HUES64 (cell line): ENCODE measurements around the gene IGFBPL1.

ENCODE experiments used
- H3K27ac ChIP-seq: 2 replicates; pipeline ENCODE4 v1.7.0; 2013; ENCODE audit warnings: low read depth, low read length, inconsistent platforms
- H3K27me3 ChIP-seq: 2 replicates; pipeline ENCODE4 v1.6.1; 2013; ENCODE audit warnings: mild to moderate bottlenecking, low read length; ENCODE audit not compliant: insufficient read depth
- H3K36me3 ChIP-seq: 2 replicates; pipeline ENCODE4 v1.6.1; 2013; ENCODE audit warnings: mild to moderate bottlenecking, low read length; ENCODE audit not compliant: insufficient read depth
- H3K4me1 ChIP-seq: 2 replicates; pipeline ENCODE4 v1.6.1; 2013; ENCODE audit warnings: mild to moderate bottlenecking, low read length, moderate library complexity; ENCODE audit not compliant: insufficient read depth
- H3K4me3 ChIP-seq: 2 replicates; pipeline ENCODE4 v1.5.1; 2013; ENCODE audit warnings: mild to moderate bottlenecking, low read length, moderate library complexity
- H3K9ac ChIP-seq: 2 replicates; pipeline ENCODE4 v1.6.1; 2013; ENCODE audit warnings: mild to moderate bottlenecking, low read depth, low read length
- H3K9me3 ChIP-seq: 2 replicates; pipeline ENCODE4 v1.6.1; 2013; ENCODE audit warnings: low read depth, low read length; ENCODE audit not compliant: insufficient read depth
- WGBS: fragments of 150-250, 120-280 bp; methylation state at CpG from one replicate; pipeline ENCODE4 v1.1.7; 2013; ENCODE audit warnings: missing lambda C conversion rate; 5-methylcytosine and 5-hydroxymethylcytosine counted together

IGFBPL1 gene

DNA sequence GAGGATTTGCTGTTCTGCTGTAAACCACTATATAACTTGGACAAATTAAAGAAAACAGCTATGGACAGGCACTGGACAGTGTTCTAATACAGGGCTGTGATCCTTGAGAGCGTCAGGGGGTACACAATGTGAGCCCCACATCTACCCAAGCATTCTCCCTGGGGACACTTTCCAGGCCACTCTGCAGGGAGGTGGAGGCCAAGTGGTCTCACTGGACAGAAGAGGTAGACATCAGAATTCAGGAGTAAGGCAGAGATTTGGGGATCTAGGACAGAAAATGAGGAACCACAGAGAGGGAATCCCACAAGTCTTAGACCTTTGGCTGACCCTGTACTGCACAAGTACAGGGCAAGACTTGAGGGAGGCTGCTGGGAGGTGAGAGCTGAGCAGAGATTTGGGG lies 3.8 kb upstream of the IGFBPL1 start:
- Histone ChIP-seq H3K9me3 (no peaks in the 10 kb centered on the region), H3K27ac (no peak overlapping the region), H3K9ac (no peak overlapping the region), H3K36me3 (no peaks in the 10 kb centered on the region), H3K4me3 (no peak overlapping the region), H3K4me1 (peaks cover 17% of the 10 kb centered on the region), H3K27me3 (peaks cover 51% of the 10 kb centered on the region)
- WGBS, result 100% methylated on average over 1 of the region's 1 CpG

DNA sequence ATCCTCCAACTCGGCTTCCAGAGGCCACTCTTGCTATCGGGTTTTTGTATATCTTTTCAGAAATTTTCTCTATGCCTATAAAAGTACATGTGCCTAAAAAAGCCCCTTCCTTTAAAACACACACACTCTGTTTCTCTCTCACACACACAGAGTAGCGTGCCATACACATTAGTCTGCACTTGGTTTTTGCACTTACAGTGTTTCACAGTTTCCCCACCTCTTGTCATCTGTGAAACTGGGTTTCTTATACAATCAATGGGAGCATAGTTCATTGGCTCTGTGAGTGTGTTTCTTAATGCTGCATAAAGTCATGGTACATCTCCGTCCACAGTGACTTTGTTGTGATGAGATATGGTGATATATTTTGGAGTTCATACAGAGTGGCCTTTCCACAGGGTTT lies 664 bp upstream of the IGFBPL1 start:
- Histone ChIP-seq H3K27ac (no peak overlapping the region), H3K4me3 (peak overlapping the region; percentile 57; the same call in 1 of the 2 replicates), H3K4me1 (peaks cover 39% of the 10 kb centered on the region), H3K27me3 (peaks cover 56% of the 10 kb centered on the region), H3K9ac (no peak overlapping the region), H3K36me3 (no peaks in the 10 kb centered on the region), H3K9me3 (no peaks in the 10 kb centered on the region)
- 90% methylated on average over 4 of the region's 4 CpGs for WGBS

DNA sequence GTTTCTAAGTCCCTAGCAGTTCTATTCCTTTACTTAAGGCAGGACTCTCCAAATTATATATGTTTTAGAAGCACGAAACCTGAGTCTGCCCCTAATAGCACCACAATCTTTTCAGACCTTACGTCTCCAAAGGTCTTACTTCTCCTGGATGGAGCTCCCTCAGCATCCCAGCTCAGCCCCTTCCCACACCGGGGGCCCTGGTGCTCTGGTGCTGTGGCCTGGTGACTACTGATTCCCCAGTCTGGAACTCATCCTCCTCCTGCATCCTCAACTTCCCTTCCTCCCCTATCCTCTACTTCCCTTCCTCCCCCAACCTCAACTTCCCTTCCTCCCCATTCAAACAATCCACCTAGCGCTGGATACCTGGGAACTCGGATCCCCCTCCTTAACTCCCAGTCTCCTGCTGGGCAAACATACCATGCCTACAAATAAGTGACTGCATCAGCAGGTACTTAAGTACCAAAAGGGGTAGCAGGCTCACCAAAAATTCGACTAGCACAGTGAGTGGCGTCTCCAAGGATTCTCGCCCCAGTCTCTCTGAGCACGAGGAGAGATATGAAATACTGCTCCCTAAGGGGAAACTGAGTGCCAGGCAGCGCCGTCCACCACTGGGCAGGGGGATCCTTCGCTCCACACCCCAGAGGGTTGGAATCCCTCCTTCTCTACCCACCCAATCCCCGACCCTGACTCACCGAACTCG lies 831 bp downstream of the IGFBPL1 start:
- Histone ChIP-seq H3K27me3 (peaks cover 56% of the 10 kb centered on the region), H3K4me3 (peak overlapping the region; percentile 57), H3K27ac (no peak overlapping the region), H3K9ac (peak overlapping the region; percentile 53; the same call in 1 of the 2 replicates), H3K4me1 (peaks cover 51% of the 10 kb centered on the region), H3K36me3 (no peaks in the 10 kb centered on the region), H3K9me3 (no peaks in the 10 kb centered on the region)
- 34% methylated on average over 15 of the region's 15 CpGs for WGBS

DNA sequence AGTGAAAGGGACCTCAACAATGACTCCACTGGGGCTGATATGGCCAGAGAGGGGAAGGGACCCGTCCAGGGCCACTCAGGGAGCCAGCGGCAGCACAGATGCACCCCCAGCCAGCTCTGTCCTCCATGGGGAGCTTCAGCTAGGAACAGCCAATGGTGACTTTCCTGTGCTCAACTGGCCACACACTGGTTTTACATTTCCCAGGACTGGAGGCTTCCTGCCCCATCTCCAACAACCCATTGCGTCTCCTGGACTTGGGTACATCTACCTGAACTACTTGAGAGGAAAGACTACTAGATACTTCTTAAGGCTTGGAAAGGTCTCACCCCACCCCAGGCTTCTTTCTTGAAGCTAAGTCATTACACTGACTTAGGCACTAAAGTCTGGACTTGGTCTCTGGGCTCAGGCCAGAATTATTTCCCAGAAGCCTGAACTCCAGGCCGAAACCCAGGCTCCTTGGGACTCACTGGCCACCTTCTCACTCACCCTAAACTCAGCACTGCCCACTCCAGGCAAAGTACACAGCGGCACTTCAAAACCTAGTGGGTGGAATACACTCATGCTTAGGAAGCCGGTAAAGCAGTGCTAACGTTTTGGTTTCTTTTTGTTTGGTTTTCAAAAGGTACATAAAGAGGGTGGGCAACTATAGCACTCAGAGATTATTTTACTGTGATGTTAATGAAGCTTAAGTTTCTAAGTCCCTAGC lies 1.5 kb downstream of the IGFBPL1 start:
- Histone ChIP-seq H3K9me3 (no peaks in the 10 kb centered on the region), H3K27me3 (peaks cover 51% of the 10 kb centered on the region), H3K4me3 (peak overlapping the region; percentile 57), H3K27ac (no peak overlapping the region), H3K9ac (no peak overlapping the region), H3K36me3 (no peaks in the 10 kb centered on the region), H3K4me1 (peaks cover 51% of the 10 kb centered on the region)
- 79% methylated on average over 7 of the region's 7 CpGs for WGBS

DNA sequence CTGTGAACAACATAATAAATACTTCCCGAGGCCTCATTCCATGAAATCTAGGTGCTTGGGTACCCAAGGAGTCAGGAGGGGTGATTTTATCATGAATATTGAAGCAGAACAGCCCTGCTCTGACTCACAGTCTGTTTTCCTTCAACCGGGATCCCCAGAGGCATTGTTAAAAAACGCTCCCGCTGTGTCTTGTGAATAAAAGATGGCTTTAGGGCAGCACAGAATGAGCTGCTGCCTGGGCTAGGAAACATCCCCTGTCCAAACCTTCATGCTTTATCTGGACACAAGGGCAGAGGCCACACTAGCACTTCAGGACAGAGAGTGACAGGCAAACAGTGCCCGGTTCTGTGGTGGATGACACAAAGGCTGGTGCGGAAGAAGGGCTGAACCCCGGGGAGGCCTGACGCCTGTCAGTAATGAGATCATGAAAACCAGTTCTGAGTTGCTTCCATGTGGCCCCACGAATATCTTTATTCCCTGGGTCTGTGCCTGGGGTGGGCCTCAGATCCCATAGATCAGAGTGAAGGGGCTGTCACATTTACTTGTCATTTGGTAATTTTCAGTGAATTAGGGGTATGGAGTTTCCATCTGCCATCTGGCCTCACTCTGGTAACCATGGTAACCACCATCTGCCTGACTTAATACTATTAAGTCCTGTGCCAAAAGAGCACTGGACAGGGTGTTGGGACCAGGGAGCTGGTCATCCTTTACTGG lies 2.6 kb downstream of the IGFBPL1 start:
- no peak overlapping the region for H3K9ac ChIP-seq
- H3K36me3 ChIP-seq, result no peaks in the 10 kb centered on the region
- 24% methylated on average over 9 of the region's 9 CpGs for WGBS
- H3K27ac ChIP-seq, result peak overlapping the region; percentile 31; the same call in 1 of the 2 replicates
- H3K4me1 ChIP-seq, result peaks cover 42% of the 10 kb centered on the region
- no peaks in the 10 kb centered on the region for H3K9me3 ChIP-seq
- H3K27me3 ChIP-seq, result peaks cover 42% of the 10 kb centered on the region
- no peak overlapping the region for H3K4me3 ChIP-seq

DNA sequence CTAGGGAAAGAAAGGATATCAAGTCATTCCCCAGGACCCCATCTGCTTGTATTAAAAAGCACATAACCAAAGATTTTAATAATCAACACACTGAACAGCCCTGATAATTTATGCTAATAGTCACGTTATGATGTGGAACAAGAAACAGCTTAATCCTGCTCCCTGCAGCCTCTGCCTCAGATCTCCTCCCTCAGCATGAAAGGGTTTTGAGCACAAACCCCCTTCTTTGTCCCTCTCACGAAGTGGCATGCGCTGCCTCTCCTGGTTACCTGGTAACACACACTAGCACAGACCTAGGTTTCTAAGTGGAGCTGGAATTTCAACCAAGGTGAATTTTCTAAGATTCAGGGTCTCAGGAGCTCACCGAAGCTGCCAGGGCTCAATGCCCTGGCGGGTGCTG lies 5.1 kb downstream of the IGFBPL1 start:
- WGBS, result 63% methylated on average over 5 of the region's 5 CpGs
- Histone ChIP-seq H3K27me3 (peaks cover 17% of the 10 kb centered on the region), H3K36me3 (no peaks in the 10 kb centered on the region), H3K27ac (no peak overlapping the region), H3K4me1 (peaks cover 50% of the 10 kb centered on the region), H3K9ac (no peak overlapping the region), H3K9me3 (no peaks in the 10 kb centered on the region), H3K4me3 (no peak overlapping the region)

DNA sequence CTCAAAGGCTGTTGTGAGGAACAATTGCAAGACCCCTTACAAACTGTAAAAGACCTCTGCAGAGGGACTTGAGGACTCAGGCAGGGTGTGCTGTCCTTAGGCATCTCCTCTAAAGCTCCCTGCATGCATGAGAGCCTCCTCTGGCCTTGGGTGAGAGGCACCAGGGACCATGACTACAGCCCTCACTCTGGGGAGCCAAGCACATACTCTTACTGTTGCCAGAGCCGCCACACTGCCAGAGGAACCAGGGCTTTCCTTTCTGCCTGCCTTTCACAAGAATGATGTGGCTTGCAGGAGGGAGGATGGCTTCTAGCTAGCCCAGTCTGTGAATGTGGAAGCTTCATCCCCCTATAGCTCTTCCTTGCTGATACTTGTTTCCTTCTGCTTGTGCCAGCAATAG lies 5.9 kb downstream of the IGFBPL1 start:
- H3K27ac ChIP-seq, result no peak overlapping the region
- peaks cover 10% of the 10 kb centered on the region for H3K27me3 ChIP-seq
- WGBS, result 92% methylated on average over 1 of the region's 1 CpG
- no peak overlapping the region for H3K9ac ChIP-seq
- no peaks in the 10 kb centered on the region for H3K36me3 ChIP-seq
- H3K9me3 ChIP-seq, result no peaks in the 10 kb centered on the region
- no peak overlapping the region for H3K4me3 ChIP-seq
- H3K4me1 ChIP-seq, result peaks cover 50% of the 10 kb centered on the region

DNA sequence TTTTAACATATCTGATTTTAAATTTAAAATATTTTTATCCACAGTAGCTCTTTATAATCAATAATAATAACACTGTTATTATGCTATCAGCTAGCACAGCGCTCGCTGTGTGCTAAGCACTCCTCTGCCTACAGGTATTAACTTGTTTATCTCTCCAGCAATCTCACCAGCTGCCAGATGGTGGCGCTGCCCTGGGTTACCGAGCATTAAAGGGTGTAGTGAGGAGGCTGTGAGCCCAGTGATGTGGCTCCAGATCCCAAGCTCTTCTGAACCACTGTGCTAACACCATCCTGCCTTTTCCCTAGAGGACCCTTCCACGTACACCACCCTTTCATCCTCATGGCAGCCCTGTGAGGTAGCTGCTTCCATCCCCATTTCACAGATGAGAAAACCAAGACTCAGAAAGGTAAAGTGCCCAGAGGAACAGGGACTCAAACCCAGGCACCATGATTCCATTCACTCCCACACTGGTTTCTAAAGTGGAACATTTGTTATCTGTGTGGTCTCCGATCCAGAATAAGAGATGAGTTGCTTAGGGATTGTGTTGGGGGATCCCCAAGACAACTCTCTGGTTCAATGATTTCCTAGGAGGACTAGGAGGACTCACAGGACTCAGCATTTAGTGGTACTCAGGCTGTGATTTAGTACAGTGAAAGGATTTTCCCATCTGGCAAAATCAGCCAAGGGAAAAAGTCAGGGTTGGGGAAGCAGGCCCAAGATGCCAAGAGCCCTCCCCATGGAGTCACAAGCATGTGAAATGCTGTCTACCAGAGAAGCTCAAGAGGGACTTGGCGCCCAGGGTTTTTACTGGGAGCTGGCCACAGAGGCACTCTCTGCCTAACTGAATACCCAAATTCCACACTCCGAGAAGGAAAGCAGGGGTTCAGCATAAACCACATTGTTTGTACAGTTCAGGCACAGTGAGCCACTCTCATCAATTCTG lies 7.0 kb downstream of the IGFBPL1 start:
- no peaks in the 10 kb centered on the region for H3K9me3 ChIP-seq
- peaks cover 40% of the 10 kb centered on the region for H3K4me1 ChIP-seq
- no peak overlapping the region for H3K4me3 ChIP-seq
- no peak overlapping the region for H3K9ac ChIP-seq
- H3K27ac ChIP-seq, result no peak overlapping the region
- no peaks in the 10 kb centered on the region for H3K27me3 ChIP-seq
- no peaks in the 10 kb centered on the region for H3K36me3 ChIP-seq
- 74% methylated on average over 7 of the region's 8 CpGs for WGBS

DNA sequence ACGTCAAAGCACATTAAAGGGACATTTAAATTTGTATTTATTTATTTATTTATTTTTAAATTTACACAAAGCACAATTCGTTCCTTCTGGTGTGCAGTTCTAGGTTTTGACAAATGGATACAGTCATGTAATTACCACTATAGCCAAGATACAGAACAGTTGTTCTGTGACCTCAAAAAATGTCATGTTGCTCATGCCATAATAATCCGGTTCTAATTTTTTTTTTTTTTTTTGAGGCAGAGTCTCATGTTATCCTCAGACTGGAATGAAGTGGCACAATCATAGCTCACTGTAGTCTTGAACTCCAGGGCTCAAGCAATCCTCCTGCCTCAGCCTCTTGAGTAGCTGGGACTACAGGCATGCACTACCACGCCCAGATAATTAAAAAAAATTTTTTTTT lies 7.8 kb downstream of the IGFBPL1 start:
- no peak overlapping the region for H3K9ac ChIP-seq
- H3K4me1 ChIP-seq, result peaks cover 32% of the 10 kb centered on the region
- H3K27ac ChIP-seq, result no peak overlapping the region
- WGBS, result 70% methylated on average over 3 of the region's 4 CpGs
- no peak overlapping the region for H3K4me3 ChIP-seq
- no peaks in the 10 kb centered on the region for H3K27me3 ChIP-seq
- H3K9me3 ChIP-seq, result no peaks in the 10 kb centered on the region
- no peaks in the 10 kb centered on the region for H3K36me3 ChIP-seq

DNA sequence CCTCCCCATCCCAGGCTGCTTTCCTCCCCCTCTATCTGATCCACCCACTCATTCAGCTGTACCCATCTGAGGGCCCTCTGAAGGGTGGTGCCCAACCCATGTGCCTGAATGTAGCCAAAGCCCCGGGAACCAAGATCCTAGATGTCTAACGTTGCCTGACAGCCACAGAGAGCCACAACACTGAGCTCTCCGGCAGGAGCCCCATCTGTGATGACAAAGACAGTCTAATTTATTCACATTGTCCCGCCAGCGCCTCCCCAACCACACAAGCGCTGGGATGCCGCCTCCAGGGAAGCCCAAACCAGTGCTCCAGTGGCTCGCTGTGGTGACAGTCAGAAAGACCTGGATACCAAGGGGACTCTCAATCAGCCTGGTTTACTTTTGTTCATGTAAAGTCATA lies 8.4 kb downstream of the IGFBPL1 start:
- peaks cover 27% of the 10 kb centered on the region for H3K4me1 ChIP-seq
- no peak overlapping the region for H3K4me3 ChIP-seq
- H3K9me3 ChIP-seq, result no peaks in the 10 kb centered on the region
- 84% methylated on average over 8 of the region's 8 CpGs for WGBS
- H3K27ac ChIP-seq, result no peak overlapping the region
- H3K9ac ChIP-seq, result no peak overlapping the region
- 0 out of 2 replicates have a peak, but pooled peaks cover 3% of the 10 kb centered on the region for H3K36me3 ChIP-seq
- H3K27me3 ChIP-seq, result 0 out of 2 replicates have a peak, but pooled peaks cover 2% of the 10 kb centered on the region
